ENCODE results near the gene CBFA2T3. TPM values are rescaled to one million over a fixed set of nuclear protein-coding genes. Genes with fewer than 3 reads are reported as not detected.

Gene CBFA2T3
- total RNA-seq, 2 donors from 2014 or later = 10.1 to 10.5 TPM

DNA sequence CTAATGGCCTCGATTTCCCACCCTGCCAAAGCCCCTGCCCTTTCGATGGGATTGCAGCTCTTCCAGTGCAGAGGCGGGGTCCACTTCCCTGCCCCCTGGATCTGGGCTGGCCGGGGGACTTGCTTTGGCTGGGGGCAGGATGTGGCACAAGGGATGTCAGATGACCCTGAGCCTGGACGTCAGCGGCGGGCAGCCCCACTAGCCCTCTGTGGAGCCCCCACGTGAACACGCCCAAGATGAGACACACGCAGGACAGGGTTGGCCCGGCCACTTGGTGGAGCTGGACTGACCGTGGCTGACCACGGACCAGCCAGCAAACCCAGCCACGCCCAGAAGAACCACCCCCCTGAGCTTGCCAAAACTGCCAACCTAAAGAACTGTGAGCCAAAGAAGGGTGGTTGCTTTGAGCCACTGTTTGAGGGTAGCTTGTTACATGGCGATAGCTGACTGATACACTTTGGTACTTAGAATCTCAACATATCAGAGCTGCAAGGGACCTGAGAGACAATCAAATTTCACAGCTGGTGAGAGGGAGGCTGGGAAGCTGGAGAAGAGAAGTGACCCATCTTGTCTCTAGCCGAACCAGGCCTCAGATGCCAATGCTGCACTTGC is 63.9 kb downstream of the CBFA2T3 start:
- Histone ChIP-seq H3K9ac (ENCODE audit: low read depth in 2 of 2, low read length in 2 of 2) (no peak overlapping the region), H3K9me3 (no peaks in the 10 kb centered on the region), H3K4me1 (no peaks in the 10 kb centered on the region), H3K36me3 (no peaks in the 10 kb centered on the region), H3K4me3 (no peak overlapping the region), H3K27ac (no peak overlapping the region), H3K27me3 (no peaks in the 10 kb centered on the region)
- intact Hi-C loops (cut with DNase I) = no loop called here
- no peak for DNase-seq
- TF ChIP-seq, protein P1, sequence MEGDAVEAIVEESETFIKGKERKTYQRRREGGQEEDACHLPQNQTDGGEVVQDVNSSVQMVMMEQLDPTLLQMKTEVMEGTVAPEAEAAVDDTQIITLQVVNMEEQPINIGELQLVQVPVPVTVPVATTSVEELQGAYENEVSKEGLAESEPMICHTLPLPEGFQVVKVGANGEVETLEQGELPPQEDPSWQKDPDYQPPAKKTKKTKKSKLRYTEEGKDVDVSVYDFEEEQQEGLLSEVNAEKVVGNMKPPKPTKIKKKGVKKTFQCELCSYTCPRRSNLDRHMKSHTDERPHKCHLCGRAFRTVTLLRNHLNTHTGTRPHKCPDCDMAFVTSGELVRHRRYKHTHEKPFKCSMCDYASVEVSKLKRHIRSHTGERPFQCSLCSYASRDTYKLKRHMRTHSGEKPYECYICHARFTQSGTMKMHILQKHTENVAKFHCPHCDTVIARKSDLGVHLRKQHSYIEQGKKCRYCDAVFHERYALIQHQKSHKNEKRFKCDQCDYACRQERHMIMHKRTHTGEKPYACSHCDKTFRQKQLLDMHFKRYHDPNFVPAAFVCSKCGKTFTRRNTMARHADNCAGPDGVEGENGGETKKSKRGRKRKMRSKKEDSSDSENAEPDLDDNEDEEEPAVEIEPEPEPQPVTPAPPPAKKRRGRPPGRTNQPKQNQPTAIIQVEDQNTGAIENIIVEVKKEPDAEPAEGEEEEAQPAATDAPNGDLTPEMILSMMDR (IDR thresholded peaks at IDR 0.05) = no peak

DNA sequence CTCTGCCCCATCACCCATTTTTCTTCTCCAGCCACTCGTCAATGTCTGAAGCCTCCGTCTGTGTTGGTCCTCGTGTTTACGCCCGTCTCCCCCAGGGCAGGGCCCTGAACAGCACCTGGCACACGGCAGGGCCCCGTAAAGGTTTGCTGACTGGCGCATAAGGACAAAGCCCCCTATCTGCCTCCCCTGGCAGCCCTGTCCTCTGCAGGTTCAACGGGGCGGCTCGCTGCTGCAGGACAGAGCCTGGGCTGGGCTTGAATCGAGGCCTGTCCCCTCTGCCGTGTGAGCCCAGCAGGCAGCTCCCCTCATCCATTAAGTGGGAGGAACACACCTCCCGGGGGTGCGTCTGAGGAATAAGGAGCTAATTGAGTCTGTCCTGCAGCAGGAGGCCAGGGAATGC is 64.5 kb downstream of the CBFA2T3 start:
- H3K36me3 ChIP-seq = no peaks in the 10 kb centered on the region
- H3K9me3 ChIP-seq = no peaks in the 10 kb centered on the region
- H3K9ac ChIP-seq (ENCODE audit: low read depth in 2 of 2, low read length in 2 of 2) = no peak overlapping the region
- DNase-seq = no peak
- H3K27me3 ChIP-seq = no peaks in the 10 kb centered on the region
- H3K4me1 ChIP-seq = no peaks in the 10 kb centered on the region
- intact Hi-C loops (cut with DNase I) = no loop called here
- H3K4me3 ChIP-seq = no peak overlapping the region
- H3K27ac ChIP-seq = no peak overlapping the region
- TF ChIP-seq, protein P1 (IDR thresholded peaks at IDR 0.05) = no peak

DNA sequence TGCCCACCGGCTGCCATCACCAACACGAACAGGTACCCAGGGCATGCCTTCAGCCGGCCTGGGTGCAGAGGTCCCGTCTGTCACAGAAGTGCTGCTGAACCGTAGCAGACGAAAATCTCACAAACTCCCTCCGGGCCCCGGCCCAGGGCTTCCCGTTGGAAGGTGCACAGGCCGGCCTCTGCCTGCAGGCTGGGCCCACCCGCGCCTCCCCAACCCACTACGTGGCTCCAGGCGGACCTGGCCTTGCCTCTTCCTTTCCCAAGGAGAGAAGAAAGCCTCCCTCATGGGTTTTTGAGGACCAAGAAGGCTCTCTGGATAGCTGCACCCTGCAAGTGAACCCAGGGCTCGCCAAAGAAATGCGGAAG is 65.1 kb downstream of the CBFA2T3 start:
- Histone ChIP-seq H3K9me3 (no peaks in the 10 kb centered on the region), H3K9ac (ENCODE audit: low read depth in 2 of 2, low read length in 2 of 2) (no peak overlapping the region)
- no peak for DNase-seq

DNA sequence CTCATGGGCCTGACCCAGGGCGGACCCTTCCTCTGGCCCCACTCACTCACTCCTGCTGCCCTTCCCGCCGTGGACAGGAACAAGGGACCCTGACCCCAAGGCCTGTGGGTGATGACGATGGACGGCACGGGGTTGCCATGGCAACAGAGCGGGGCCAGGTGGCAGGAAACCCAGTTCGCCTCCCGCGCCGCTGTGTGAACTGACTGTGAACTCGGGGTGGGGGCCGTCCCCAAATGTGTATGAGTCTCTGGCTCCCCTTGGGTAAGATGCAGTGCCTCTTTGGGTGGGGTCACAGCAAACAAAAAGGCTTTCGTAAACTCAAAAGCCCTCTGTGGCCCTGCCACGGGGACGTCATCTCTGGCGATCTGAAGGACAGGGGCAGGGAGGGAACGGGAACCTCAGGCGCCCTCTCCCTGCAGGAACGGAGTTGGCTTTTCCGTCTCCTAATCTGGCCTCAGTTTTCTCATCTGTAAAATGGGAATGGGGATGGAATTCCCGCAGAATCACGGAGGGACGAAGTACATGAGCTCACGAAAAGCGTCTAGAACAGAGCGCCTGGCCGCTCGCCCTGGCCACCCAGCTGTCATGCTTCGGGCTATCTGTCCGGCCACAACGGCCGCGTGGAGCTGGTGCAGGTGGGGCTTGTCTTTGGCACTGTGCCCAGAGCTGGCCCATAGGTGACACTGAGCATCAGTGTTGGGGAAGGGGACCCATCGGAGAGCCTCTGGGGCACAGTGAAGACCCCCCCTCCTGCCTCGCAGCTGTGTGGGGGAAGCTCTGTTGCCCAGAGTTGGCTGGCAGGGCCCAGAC is 65.7 kb downstream of the CBFA2T3 start:
- no peaks in the 10 kb centered on the region for H3K36me3 ChIP-seq

More for the DNA sequence above, 65.1 kb downstream of the CBFA2T3 start:
- TF ChIP-seq, protein P1 (IDR thresholded peaks at IDR 0.05) = no peak
- intact Hi-C loops (cut with DNase I) = no loop called here
- Histone ChIP-seq H3K36me3 (no peaks in the 10 kb centered on the region), H3K4me3 (no peak overlapping the region), H3K27me3 (no peaks in the 10 kb centered on the region), H3K4me1 (no peaks in the 10 kb centered on the region), H3K27ac (no peak overlapping the region)

DNA sequence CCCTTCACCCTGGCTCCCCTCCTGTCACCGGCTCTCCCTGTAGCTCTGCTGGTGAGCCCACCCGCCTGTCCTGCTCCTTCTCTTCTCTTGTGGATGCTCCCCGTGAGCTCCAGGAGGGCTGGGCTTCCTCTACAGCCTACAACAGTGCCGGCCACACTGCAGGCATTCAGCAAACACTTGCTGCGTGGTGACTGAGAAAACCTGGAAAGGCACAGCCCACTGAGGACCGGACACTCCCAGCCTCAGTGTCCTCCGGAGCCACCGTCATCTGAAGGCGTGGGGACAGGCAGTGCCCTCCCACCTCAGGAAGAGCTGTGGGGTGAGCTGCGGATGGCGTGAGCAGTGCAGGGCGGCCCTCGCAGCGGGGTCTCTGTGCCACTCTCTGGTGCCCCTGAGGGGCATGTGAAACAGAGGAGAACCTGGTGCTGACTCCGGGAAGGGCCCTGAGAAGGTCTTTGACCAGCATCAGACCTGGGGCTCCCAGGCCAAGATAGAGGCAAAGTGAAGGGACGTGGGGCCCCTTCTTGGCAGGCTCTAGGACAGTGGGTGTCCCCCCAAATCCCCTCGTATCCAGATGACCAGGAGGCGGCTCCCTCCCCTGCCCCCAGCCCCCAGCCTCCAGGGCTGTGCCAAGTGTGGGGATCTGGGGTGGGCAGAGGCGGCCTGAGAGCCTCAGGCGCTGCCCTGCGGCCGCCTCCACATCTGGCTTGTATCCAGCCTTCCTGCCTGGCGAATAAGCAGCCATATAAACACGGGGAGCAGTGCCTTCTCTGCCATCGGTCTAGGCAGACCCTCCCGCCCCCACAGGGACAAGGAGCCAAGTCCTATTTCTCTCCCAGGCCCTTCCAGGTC is 66.5 kb downstream of the CBFA2T3 start:
- H3K27ac ChIP-seq = no peak overlapping the region

More for the DNA sequence above, 65.7 kb downstream of the CBFA2T3 start:
- Histone ChIP-seq H3K27me3 (no peaks in the 10 kb centered on the region), H3K9me3 (no peaks in the 10 kb centered on the region), H3K4me1 (no peaks in the 10 kb centered on the region), H3K4me3 (no peak overlapping the region), H3K27ac (no peak overlapping the region), H3K9ac (ENCODE audit: low read depth in 2 of 2, low read length in 2 of 2) (no peak overlapping the region)
- TF ChIP-seq, protein P1 (IDR thresholded peaks at IDR 0.05) = no peak
- intact Hi-C loops (cut with DNase I) = no loop called here
- DNase-seq = no peak

More for the DNA sequence above, 66.5 kb downstream of the CBFA2T3 start:
- DNase-seq = no peak
- H3K9ac ChIP-seq (ENCODE audit: low read depth in 2 of 2, low read length in 2 of 2) = no peak overlapping the region
- intact Hi-C loops (cut with DNase I) = no loop called here
- H3K4me3 ChIP-seq = no peak overlapping the region
- H3K36me3 ChIP-seq = no peaks in the 10 kb centered on the region
- H3K9me3 ChIP-seq = no peaks in the 10 kb centered on the region
- H3K4me1 ChIP-seq = no peaks in the 10 kb centered on the region
- no peaks in the 10 kb centered on the region for H3K27me3 ChIP-seq
- TF ChIP-seq, protein P1 (IDR thresholded peaks at IDR 0.05) = no peak

Data from colonic mucosa (tissue), 4 donors.